Thoracic aorta (tissue), 2 donors: Measurements from ENCODE around the gene NRCAM. TPM values are rescaled to one million over a fixed set of nuclear protein-coding genes. Genes with fewer than 3 reads are reported as not detected.

Source experiments
- ATAC-seq: fragments of 150-250 bp; one replicate; pipeline ENCODE4 v1.8.0; 2017; ENCODE audit warnings: low read depth; ENCODE audit not compliant: insufficient number of reproducible peaks, low FRiP score
- DNase-seq: peaks from one replicate; pipeline ENCODE4 v3.0.0-alpha.2; 2020; ENCODE audit warnings: low spot score
- H3K27ac ChIP-seq, 2 donors: fragments of 200-600 bp; sonication (generic); 1 replicate in 1 of 2; 2 replicates in 1 of 2; pipeline ENCODE4 v1.5.1; 2016; ENCODE audit warnings: mild to moderate bottlenecking in 2 of 2, moderate library complexity in 2 of 2
- H3K27me3 ChIP-seq: fragments of 200-600 bp; sonication (generic); replicated peaks from 2 replicates; pipeline ENCODE4 v1.6.0; 2016; ENCODE audit warnings: mild to moderate bottlenecking; ENCODE audit not compliant: insufficient read depth
- H3K36me3 ChIP-seq: fragments of 200-600 bp; sonication (generic); one replicate; pipeline ENCODE4 v1.5.1; 2016
- H3K4me1 ChIP-seq, 2 donors: fragments of 200-600 bp; sonication (generic); 1 replicate in 1 of 2; 2 replicates in 1 of 2; pipeline versions ENCODE4 v1.5.1 to v1.6.0; 2016; ENCODE audit warnings: low read depth in 2 of 2, mild to moderate bottlenecking in 1 of 2; ENCODE audit not compliant: control insufficient read depth in 1 of 2
- H3K4me3 ChIP-seq: fragments of 200-600 bp; sonication (generic); 2 replicates; pipeline ENCODE4 v1.5.1; 2016; ENCODE audit warnings: mild to moderate bottlenecking
- H3K9me3 ChIP-seq: fragments of 200-600 bp; sonication (generic); 2 replicates; pipeline ENCODE4 v1.5.1; 2016
- CTCF ChIP-seq: fragments of 200-600 bp; sonication (generic); IDR thresholded peaks from one replicate; pipeline ENCODE4 v1.5.1; 2019; ENCODE audit warnings: antibody characterized with exemption
- total RNA-seq, 2 donors: library from RNA; depleted of rRNA; stranded (reverse); fragments of >200 nt; gene quantifications; one replicate each; pipeline versions ENCODE4 v1.1.0 to v1.2.3, GENCODE V29; 2016

NRCAM gene
- total RNA-seq, 2 donors from 2014 or later, result 2.4 to 3.3 TPM

DNA sequence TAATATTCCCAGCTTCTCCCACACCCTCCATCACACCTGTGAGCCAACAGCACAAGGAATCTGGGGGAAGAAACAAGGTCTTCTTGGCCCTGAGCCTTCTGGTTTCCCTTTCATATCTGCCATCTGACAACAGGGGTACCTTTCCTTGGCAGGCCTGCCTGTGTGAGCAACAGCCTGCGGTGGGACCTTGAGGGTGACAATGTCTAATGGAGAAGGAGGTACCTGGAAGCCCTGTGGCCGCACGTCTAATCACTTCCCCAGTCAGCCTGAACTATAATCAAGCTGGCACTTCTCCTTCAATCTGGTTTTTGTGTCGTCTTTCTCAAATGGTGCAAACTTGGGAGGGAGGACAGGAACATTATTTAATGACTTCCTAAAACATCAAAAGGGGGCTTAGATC is 41.2 kb downstream of the NRCAM start:
- H3K4me1 ChIP-seq, result no peaks in the 10 kb centered on the region
- H3K36me3 ChIP-seq, result no peaks in the 10 kb centered on the region
- no peaks in the 10 kb centered on the region for H3K9me3 ChIP-seq
- TF ChIP-seq CTCF, result no peak
- no peaks in the 10 kb centered on the region for H3K27me3 ChIP-seq
- no peak overlapping the region for H3K27ac ChIP-seq
- ATAC-seq (no peak), DNase-seq (no peak)
- no peak overlapping the region for H3K4me3 ChIP-seq

- DNase-seq, result no peak
These were observed 42.3 kb downstream of the NRCAM start for GRCh38 chr7:108413782-108414492.

DNA sequence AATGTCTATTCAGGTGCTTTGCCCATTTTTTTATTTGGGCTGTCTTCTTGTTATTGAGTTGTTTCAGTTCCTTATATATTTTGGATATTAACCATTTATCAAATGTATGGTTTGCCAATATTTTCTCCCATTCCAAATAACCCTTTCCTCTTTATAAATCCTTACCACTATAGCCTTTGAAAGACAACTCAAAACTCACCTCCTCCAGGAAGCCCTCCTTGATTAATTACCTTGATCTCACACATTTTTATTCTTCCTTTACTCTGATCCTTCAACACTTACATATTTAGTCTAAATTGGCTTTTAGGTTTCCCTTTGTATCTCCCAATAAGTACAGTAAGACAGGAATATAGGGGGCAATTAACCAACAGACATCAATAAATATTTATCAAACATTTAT is 42.9 kb downstream of the NRCAM start:
- Histone ChIP-seq H3K9me3 (no peaks in the 10 kb centered on the region), H3K4me3 (no peak overlapping the region), H3K27ac (no peak overlapping the region), H3K27me3 (no peaks in the 10 kb centered on the region), H3K36me3 (no peaks in the 10 kb centered on the region), H3K4me1 (no peaks in the 10 kb centered on the region)
- no peak for TF ChIP-seq CTCF
- ATAC-seq (no peak), DNase-seq (no peak)

More at GRCh38 chr7:108413782-108414492, 42.3 kb downstream of the NRCAM start:
- no peaks in the 10 kb centered on the region for H3K4me1 ChIP-seq
- no peaks in the 10 kb centered on the region for H3K36me3 ChIP-seq
- no peaks in the 10 kb centered on the region for H3K27me3 ChIP-seq
- no peak for TF ChIP-seq CTCF
- no peak overlapping the region for H3K27ac ChIP-seq
- H3K9me3 ChIP-seq, result no peaks in the 10 kb centered on the region
- H3K4me3 ChIP-seq, result no peak overlapping the region
- ATAC-seq, result no peak

GRCh38 chr7:108409146-108409545 is 47.1 kb downstream of the NRCAM start:
- no peak overlapping the region for H3K4me3 ChIP-seq
- no peaks in the 10 kb centered on the region for H3K36me3 ChIP-seq
- H3K27me3 ChIP-seq, result no peaks in the 10 kb centered on the region
- ATAC-seq (no peak), DNase-seq (no peak)
- no peak for TF ChIP-seq CTCF
- H3K4me1 ChIP-seq, result no peaks in the 10 kb centered on the region
- no peaks in the 10 kb centered on the region for H3K9me3 ChIP-seq
- H3K27ac ChIP-seq, result no peak overlapping the region

DNA sequence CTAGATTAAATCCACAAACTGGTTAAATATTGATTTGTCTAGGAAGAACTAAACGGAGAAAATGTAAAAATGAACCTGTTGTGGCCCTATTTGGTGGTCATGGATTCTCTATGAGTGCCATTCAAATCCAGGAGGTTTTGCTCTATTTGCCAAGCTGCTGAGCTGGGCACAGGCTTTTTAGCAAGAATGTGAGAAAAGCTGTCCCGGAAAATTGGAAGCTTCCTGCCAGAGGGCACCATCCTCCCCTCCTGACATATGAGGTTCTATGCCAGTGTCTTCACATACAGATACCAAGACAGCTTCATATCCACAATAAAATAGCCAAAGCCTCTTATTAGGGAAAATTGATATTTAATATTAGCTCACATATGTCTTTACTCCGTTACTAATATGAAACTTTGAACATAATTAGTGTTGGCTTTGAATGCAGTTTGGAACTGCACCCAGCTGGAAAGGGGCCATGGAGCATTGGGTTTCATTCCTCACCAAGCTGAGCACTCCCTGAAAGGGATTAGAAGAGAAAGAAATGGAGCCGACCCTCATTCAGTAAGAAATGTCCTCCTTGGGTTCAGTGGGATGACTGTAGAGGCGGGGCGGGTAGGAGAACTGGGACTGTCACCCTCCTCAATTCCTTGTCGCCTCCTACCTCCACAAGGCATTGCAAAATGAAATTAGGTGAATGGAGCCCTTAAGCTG is 47.8 kb downstream of the NRCAM start:
- Histone ChIP-seq H3K27me3 (no peaks in the 10 kb centered on the region), H3K4me3 (no peak overlapping the region), H3K9me3 (no peaks in the 10 kb centered on the region), H3K36me3 (no peaks in the 10 kb centered on the region), H3K27ac (no peak overlapping the region), H3K4me1 (no peaks in the 10 kb centered on the region)
- no peak for TF ChIP-seq CTCF
- ATAC-seq (no peak), DNase-seq (no peak)
